Fibroblast of the aortic adventitia (primary cell): ENCODE measurements around the gene PPP1R14B. TPM values are rescaled to one million over a fixed set of nuclear protein-coding genes. Genes with fewer than 3 reads are reported as not detected.
A peak's percentile ranks its signal among the peaks of the same experiment; 100 is the strongest.

Source experiments
- DNase-seq: peaks from one replicate; pipeline ENCODE4 v3.0.0-alpha.2; 2010; ENCODE audit warnings: low read depth
- H3K4me3 ChIP-seq: 2 replicates; pipeline ENCODE4 v1.5.1; 2011; ENCODE audit warnings: low read depth, mild to moderate bottlenecking, control low read depth, low read length, moderate library complexity
- total RNA-seq: library from RNA; depleted of rRNA; stranded (reverse); fragments of >200 nt; gene quantifications from 2 replicates; pipeline ENCODE4 v1.2.3, GENCODE V29; 2012; ENCODE audit warnings: low replicate concordance
- TF ChIP-seq, protein P1 (sequence below): IDR thresholded peaks from 2 replicates; pipeline ENCODE4 v1.5.1; 2011; ENCODE audit warnings: mild to moderate bottlenecking, low read length, control low read depth, inconsistent platforms; ENCODE audit not compliant: insufficient read depth

PPP1R14B gene
- total RNA-seq, 1 donor, result 264 TPM

DNA sequence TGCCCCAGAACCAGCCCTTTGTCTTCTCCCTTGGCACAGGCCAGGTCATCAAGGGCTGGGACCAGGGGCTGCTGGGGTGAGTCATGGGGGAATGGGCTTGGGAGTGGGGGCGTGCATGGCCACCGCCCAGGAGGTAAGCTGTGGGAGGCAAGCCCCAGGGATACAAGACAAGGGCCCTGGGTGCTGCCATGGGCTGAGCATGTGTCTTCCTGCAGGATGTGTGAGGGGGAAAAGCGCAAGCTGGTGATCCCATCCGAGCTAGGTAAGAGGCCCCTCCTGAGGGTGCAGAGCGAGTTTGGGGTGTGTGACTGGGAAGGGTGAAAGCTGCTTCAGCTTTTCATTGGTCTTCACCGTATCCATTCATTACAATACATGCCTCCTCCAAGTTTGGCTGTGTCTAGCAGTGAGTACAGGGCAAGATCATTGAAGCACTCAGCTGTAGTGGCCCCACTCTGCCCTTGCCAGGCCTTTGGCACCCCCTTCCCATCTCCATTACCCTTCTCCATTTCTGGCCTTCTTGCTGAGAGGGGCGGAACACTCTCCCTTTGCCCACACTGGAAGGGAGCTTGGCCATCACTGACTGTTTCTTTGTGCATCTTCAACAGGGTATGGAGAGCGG is 3.4 kb downstream of the PPP1R14B start:
- peak overlapping the region; percentile 33 for H3K4me3 ChIP-seq
- no peak for DNase-seq
- TF ChIP-seq, protein P1, sequence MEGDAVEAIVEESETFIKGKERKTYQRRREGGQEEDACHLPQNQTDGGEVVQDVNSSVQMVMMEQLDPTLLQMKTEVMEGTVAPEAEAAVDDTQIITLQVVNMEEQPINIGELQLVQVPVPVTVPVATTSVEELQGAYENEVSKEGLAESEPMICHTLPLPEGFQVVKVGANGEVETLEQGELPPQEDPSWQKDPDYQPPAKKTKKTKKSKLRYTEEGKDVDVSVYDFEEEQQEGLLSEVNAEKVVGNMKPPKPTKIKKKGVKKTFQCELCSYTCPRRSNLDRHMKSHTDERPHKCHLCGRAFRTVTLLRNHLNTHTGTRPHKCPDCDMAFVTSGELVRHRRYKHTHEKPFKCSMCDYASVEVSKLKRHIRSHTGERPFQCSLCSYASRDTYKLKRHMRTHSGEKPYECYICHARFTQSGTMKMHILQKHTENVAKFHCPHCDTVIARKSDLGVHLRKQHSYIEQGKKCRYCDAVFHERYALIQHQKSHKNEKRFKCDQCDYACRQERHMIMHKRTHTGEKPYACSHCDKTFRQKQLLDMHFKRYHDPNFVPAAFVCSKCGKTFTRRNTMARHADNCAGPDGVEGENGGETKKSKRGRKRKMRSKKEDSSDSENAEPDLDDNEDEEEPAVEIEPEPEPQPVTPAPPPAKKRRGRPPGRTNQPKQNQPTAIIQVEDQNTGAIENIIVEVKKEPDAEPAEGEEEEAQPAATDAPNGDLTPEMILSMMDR, result no peak

DNA sequence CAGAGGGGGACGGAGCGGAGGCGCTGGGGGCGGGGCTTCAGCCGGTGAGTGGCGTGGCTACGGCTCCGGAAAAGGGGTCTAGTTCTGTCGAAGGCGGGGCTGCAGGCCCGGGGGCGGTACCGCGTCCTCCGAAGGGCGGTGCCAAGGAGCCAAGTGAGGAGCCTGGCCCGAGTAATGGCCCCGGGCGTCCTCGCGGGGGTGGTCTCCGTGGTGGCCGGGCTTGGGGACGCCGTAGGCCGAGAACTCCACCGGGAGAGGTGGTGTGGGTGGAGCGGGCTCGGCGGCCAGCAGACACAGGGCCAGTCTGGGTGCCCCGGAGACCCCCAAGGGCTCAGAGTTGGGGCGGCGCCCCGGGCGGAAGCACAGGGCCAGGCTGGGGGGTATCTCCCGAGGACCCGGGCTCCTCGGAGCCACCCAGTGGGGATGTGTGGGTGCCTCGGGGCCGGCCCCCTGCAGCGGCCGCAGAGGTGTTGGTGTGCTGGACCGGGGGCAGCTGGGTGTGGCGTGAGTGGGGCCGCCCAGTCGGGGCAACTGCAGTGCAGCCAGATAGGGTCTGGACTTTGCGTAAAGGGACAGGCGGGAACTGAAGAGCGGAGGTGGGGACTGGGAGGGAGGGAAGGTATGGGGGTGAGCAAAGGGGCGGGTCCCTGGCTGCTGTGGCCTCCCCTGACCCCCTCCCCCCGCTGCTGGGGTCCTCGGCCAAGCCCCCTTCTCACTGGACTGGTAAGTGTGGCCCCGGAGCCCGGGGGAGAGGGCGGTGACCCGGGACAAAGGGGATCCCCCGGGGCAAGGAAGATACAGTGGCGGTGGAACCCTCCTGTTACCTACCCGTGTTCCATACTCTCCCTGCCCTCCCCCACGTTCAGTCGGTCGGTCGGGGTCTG is 5.0 kb downstream of the PPP1R14B start:
- TF ChIP-seq, protein P1, result no peak
- no peak for DNase-seq
- peak overlapping the region; percentile 83 for H3K4me3 ChIP-seq

DNA sequence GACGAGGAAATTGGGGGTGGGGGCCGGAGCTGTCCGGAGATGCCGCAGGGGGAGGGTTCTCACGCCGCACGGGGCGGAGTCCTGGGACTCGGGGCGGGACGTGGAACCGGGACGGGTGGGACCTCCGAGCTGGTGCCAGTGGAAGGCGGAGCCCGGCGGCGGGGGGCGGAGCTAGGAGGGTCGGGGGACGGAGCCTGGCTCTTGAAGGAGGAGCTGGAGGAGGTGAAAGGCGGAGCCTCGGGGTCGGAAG is 5.6 kb downstream of the PPP1R14B start:
- TF ChIP-seq, protein P1, result no peak
- DNase-seq, result peak; percentile 99

DNA sequence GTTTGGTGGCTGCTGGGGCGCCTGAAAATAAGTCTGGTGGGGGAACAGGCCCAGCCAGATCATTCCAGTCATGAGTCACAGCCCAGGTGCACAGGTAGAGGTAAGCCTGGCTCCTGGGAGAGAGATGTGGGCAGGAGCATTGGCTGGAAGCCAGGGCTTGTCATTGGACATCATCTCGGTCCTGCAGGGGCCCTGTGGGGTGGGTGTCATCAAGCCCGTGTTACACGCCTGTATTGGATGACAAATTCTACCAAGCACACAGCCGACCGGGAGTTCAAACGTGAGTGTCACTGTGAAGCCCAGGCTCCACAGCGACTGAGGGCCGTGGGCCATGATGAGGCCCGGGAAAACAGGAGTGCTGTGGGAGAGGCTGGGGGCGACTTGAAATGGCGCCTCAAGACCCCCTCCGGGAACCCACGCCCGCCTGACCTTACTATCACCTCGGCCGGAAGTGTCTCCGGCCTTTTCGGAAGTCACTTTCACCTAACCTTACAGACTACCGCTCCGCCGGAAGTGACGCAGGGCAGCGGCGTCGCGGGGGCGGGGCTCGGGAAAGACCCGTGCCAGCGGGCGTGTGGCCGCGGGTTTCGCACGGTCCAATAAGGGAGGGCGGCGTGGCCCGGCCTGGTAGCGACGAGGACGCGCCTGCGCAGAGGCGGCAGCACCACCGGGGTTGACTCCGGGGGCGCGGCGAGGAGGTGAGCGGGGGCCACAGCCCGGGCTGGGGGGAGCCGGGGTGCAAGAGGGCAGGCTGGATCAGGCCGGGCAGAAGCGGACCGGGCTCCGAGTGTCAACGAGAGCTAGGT is 6.1 kb downstream of the PPP1R14B start, which contains the start of gene FKBP2:
Gene FKBP2, plus strand, starts transcription at position 661 of the 806 bp plus-strand sequence. CDS start 1,293 bp downstream, outside the sequence.
- peak within 1 kb of the TSS; percentile 83 for H3K4me3 ChIP-seq
- DNase-seq, result peak; percentile 96
- TF ChIP-seq, protein P1, result no peak

More for the DNA sequence above, 5.6 kb downstream of the PPP1R14B start:
- H3K4me3 ChIP-seq, result peak overlapping the region; percentile 80

DNA sequence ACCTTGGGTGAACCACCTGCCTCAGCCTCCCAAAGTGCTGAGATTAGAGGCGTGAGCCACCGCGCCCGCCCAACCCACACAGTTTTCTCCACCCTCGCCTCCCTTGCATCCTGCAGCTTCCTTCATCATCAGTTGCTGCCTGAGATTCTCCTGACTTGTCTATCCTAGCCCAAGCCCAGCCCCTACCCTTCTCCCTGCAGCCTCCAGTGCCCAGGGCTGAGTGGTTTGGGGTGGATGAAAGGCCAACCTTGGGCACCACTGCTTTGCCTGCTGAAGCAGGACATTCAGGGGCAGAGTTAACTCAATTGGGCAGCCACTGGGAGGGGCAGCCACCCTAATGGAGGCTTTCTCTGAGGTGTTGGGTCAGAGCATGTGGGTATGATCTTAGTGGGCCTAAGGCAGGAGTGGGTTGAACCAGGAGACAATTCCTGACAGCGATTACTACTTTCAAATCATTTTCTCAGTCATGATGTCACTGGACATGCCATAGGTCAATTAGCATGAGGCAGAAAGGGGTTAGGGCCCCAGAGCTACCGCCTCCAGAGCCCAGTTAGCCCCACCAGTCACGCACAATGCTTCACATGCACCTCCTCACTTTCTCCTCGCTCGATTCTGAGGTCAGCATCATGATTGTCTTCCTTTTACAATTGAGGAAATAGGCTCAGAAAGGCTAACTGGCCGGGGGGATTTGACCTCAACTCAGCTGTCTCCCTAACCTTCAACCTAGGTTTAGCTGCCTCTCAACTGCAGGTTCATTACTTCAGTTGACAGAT is 6.9 kb downstream of the PPP1R14B start:
- peak overlapping the region; percentile 71 for H3K4me3 ChIP-seq
- DNase-seq, result no peak

DNA sequence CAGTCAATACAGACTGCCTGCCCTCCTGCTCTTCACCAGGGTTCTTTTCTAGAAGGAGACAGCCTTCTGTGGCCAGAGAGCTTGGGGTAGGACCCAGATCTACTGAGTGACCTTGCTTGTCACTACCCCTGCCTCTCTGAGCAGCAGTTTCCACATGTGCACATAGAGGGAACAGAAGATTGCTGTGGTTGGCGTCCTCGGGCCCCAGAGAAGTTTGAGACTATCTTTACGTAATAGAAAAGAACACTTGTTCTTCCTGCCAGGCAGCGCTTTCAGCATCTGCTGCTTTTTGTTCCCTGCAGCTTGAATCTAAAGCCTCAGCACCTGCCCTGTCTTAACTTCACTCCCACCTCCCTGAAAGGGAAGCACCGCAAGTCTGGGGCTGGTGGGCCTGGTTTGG is 7.7 kb downstream of the PPP1R14B start:
- TF ChIP-seq, protein P1, result no peak
- no peak for DNase-seq
- no peak overlapping the region for H3K4me3 ChIP-seq

More for the DNA sequence above, 6.9 kb downstream of the PPP1R14B start:
- TF ChIP-seq, protein P1, result no peak
